Activated T-helper 1 cell treated with anti-CD3 and anti-CD28 coated beads, Interleukin-12 subunit alpha, Interleukin-12 subunit beta, Interleukin-2, Interleukin-4 antibody, amounts not matched to agents 30 ng/mL and 10 ng/mL and 1 ng/mL, durations not matched to agents 14 hours and 24 hours and 36 hours (primary cell): ENCODE results near the gene UPF2. TPM values are rescaled to one million over a fixed set of nuclear protein-coding genes. Genes with fewer than 3 reads are reported as not detected.

Experiments used
- DNase-seq: peaks from one replicate; pipeline ENCODE4 v3.0.0; 2021; ENCODE audit warnings: low spot score
- H3K27ac Mint-ChIP-seq: one replicate; pipeline ENCODE4 v1.8.0; 2021; ENCODE audit warnings: mild to moderate bottlenecking, mixed read lengths
- H3K27me3 Mint-ChIP-seq: one replicate; pipeline ENCODE4 v1.8.0; 2022; ENCODE audit warnings: mild to moderate bottlenecking, moderate library complexity, mixed read lengths; ENCODE audit not compliant: insufficient read depth
- H3K36me3 Mint-ChIP-seq: one replicate; pipeline ENCODE4 v1.8.0; 2021; ENCODE audit warnings: low read depth, mixed read lengths
- H3K4me1 Mint-ChIP-seq: one replicate; pipeline ENCODE4 v1.8.0; 2021; ENCODE audit warnings: low read depth, mixed read lengths
- H3K4me3 Mint-ChIP-seq: one replicate; pipeline ENCODE4 v1.8.0; 2021; ENCODE audit warnings: mild to moderate bottlenecking, moderate library complexity, mixed read lengths
- H3K9me3 Mint-ChIP-seq: one replicate; pipeline ENCODE4 v1.8.0; 2021; ENCODE audit warnings: mixed read lengths
- intact Hi-C: fragments of 100-400 bp; cut with micrococcal nuclease; formaldehyde crosslinking; loops from one replicate; pipeline ENCODE4 v1.15.1; 2024
- total RNA-seq: library from RNA; stranded (reverse); gene quantifications from 2 replicates; pipeline ENCODE4 v1.2.3, GENCODE V29; 2022

The UPF2 gene
- total RNA-seq, 1 donor from 2014 or later, result 43.6 TPM

- no peak overlapping the region for H3K4me3 Mint-ChIP-seq
- no peak for DNase-seq
- no peak overlapping the region for H3K27ac Mint-ChIP-seq
- H3K9me3 Mint-ChIP-seq, result no peaks in the 10 kb centered on the region
- H3K4me1 Mint-ChIP-seq, result peaks cover 12% of the 10 kb centered on the region
- intact Hi-C loops, result loop anchor here (10.0 kb wide), 1 partner anchor 651 kb away; no protein-coding TSS in a partner anchor
- H3K36me3 Mint-ChIP-seq, result no peaks in the 10 kb centered on the region
- H3K27me3 Mint-ChIP-seq, result no peaks in the 10 kb centered on the region
Measured at GRCh38 chr10:12063483-12063818, 20.8 kb upstream of the UPF2 start.

DNA sequence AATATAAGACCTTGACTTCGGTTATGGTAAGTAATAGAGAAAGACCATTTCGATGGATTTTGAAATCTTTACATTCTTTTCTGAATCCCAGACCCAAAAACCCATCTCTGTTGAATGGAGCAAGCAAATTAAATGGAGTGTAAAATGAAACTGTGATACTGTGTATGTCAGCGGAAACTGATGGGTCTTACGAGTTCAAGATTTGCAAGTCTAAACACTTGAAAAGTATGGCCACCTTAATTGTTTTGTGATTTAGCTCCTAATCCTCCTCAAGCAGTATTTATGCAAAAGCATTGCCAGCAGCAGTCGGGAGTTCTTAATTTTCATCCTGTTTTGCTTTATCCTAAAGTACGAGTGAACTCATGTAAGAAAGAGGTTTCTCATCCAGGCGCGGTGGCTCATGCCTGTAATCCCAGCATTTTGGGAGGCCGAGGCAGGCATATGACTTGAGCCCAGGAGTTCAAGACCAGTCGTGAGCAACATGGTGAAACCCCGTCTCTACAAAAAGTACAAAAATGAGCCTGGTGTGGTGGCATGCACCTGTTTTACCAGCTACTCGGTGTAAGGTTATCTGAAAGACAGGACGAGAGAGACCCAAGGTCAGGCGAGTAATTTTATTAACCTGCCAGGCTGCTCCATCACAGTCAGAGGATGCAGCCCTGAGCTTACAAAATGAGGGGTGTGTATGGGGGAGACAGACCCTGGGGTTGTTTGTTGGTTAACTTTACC lies 20.3 kb upstream of the UPF2 start:
- no peak for DNase-seq
- Mint-ChIP-seq H3K27me3 (no peaks in the 10 kb centered on the region), H3K9me3 (no peaks in the 10 kb centered on the region), H3K4me3 (no peak overlapping the region), H3K4me1 (peaks cover 9% of the 10 kb centered on the region), H3K27ac (no peak overlapping the region), H3K36me3 (no peaks in the 10 kb centered on the region)
- intact Hi-C loops, result loop anchor here (10.0 kb wide), 1 partner anchor 652 kb away; no protein-coding TSS in a partner anchor

DNA sequence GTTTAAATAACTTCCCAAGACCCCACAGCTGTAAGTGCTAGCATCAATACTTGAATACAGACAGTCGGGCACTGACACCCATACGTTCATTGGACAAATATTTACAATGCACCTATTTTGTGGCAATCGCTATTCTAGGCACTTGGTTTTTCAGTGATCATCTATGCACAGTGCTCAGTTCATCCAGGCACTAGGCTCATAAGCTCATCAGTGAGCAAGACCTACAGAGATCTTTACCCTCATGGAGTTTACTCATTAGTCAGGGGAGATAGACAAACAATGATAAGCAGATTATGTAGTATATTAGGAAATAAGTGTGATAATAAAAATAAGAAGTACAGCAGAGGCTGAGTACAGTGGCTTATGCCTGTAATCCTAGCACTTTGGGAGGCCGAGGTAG lies 18.5 kb upstream of the UPF2 start:
- no peak for DNase-seq
- Mint-ChIP-seq H3K9me3 (no peaks in the 10 kb centered on the region), H3K4me1 (peaks cover 5% of the 10 kb centered on the region), H3K27me3 (no peaks in the 10 kb centered on the region), H3K4me3 (no peak overlapping the region), H3K36me3 (no peaks in the 10 kb centered on the region), H3K27ac (no peak overlapping the region)
- intact Hi-C loops, result loop anchor here (10.0 kb wide), 1 partner anchor 654 kb away; no protein-coding TSS in a partner anchor

GRCh38 chr10:12056748-12057147 lies 14.1 kb upstream of the UPF2 start:
- Mint-ChIP-seq H3K27me3 (no peaks in the 10 kb centered on the region), H3K4me1 (no peaks in the 10 kb centered on the region), H3K36me3 (no peaks in the 10 kb centered on the region), H3K27ac (no peak overlapping the region), H3K9me3 (no peaks in the 10 kb centered on the region), H3K4me3 (no peak overlapping the region)
- intact Hi-C loops, result no loop called here
- no peak for DNase-seq

DNA sequence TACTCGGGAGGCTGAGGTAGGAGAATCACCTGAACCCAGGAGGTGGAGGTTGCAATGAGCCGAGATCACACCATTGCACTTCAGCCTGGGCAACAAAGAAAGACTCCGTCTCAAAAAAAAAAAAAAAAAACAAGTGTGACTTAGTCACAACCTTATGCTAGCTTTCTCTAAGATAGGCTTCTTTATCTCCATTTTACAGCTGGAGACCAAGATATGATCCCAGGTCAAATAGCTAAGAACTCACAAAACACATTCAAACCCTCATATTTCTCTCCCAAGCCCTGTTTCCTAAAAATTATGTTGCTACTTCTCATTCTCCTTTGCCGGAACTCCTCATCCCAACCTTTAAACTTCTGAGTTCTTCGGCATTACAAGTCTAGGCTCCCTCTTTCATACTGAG lies 13.1 kb upstream of the UPF2 start:
- no peaks in the 10 kb centered on the region for H3K9me3 Mint-ChIP-seq
- H3K4me3 Mint-ChIP-seq, result no peak overlapping the region
- H3K36me3 Mint-ChIP-seq, result no peaks in the 10 kb centered on the region
- intact Hi-C loops, result no loop called here
- no peaks in the 10 kb centered on the region for H3K27me3 Mint-ChIP-seq
- DNase-seq, result no peak
- no peak overlapping the region for H3K27ac Mint-ChIP-seq
- no peaks in the 10 kb centered on the region for H3K4me1 Mint-ChIP-seq

GRCh38 chr10:12051241-12051640 lies 8.6 kb upstream of the UPF2 start:
- H3K4me3 Mint-ChIP-seq, result no peak overlapping the region
- H3K27me3 Mint-ChIP-seq, result no peaks in the 10 kb centered on the region
- no peaks in the 10 kb centered on the region for H3K9me3 Mint-ChIP-seq
- no peak for DNase-seq
- peaks cover 4% of the 10 kb centered on the region for H3K4me1 Mint-ChIP-seq
- intact Hi-C loops, result no loop called here
- H3K36me3 Mint-ChIP-seq, result no peaks in the 10 kb centered on the region
- H3K27ac Mint-ChIP-seq, result no peak overlapping the region

DNA sequence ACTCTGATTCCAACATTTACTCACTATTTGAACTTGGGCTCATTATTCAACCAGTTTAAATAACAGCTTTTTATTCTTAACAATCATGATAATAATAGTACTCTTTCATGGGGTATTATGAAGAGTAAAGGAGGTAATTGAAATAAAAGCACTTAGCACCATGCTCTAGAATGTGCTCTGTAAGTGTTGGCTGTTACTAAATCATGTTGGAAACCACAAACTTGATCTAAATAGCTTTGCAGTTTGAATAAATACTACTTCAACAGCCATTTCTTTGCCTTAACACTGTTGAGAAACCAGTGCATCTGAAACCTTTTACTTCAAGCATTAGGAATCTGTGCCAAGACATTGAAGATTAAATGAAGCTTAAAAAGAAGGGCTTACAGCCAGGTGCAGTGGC lies 7.9 kb upstream of the UPF2 start:
- intact Hi-C loops, result no loop called here

GRCh38 chr10:12048547-12048946 lies 5.9 kb upstream of the UPF2 start:
- Mint-ChIP-seq H3K4me1 (peaks cover 6% of the 10 kb centered on the region), H3K27me3 (no peaks in the 10 kb centered on the region), H3K9me3 (no peaks in the 10 kb centered on the region), H3K4me3 (no peak overlapping the region), H3K36me3 (no peaks in the 10 kb centered on the region), H3K27ac (no peak overlapping the region)
- intact Hi-C loops, result loop anchor here (10.0 kb wide), 1 partner anchor 874 kb away; no protein-coding TSS in a partner anchor
- no peak for DNase-seq

More for the DNA sequence above, 7.9 kb upstream of the UPF2 start:
- no peak overlapping the region for H3K4me3 Mint-ChIP-seq
- no peaks in the 10 kb centered on the region for H3K36me3 Mint-ChIP-seq
- H3K4me1 Mint-ChIP-seq, result peaks cover 4% of the 10 kb centered on the region
- H3K27ac Mint-ChIP-seq, result no peak overlapping the region
- no peaks in the 10 kb centered on the region for H3K9me3 Mint-ChIP-seq
- H3K27me3 Mint-ChIP-seq, result no peaks in the 10 kb centered on the region
- DNase-seq, result no peak

- Mint-ChIP-seq H3K27ac (no peak overlapping the region), H3K36me3 (peaks cover 5% of the 10 kb centered on the region), H3K27me3 (no peaks in the 10 kb centered on the region), H3K4me1 (peaks cover 26% of the 10 kb centered on the region), H3K4me3 (no peak overlapping the region), H3K9me3 (peaks cover 4% of the 10 kb centered on the region)
- DNase-seq, result no peak
- intact Hi-C loops, result loop anchor here (10.0 kb wide), 1 partner anchor 871 kb away; no protein-coding TSS in a partner anchor
Measured at GRCh38 chr10:12045596-12045995, 3.0 kb upstream of the UPF2 start.

DNA sequence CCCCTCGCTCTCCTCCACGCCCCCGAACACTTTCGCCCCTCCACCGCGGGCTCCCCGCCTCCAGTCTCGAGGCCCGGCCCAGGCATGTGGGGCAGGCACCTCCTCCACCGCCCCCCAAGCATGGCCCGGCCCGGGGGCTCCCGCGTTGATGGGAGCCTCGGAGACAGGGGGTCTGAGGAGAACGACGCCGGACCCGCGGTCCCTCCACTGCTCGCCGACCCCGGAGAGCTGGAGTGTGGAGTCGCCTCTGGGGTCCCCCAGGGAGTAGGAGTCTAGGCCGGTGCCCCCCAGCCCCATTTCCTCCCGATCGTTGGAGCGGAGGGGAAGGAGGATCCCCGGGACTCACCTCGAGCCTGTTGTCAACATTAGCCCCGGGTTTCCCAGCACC lies 206 bp downstream of the UPF2 start:
- Mint-ChIP-seq H3K4me3 (peak overlapping the region; percentile 99), H3K27ac (peak overlapping the region; percentile 98), H3K9me3 (peaks cover 4% of the 10 kb centered on the region), H3K4me1 (peaks cover 38% of the 10 kb centered on the region), H3K27me3 (no peaks in the 10 kb centered on the region), H3K36me3 (peaks cover 7% of the 10 kb centered on the region)
- DNase-seq, result peak; percentile 60
- intact Hi-C loops, result loop anchor here (1.0 to 10.0 kb wide), 4 partner anchors 87 to 1306 kb away; partner anchors contain the start of genes MCM10, SEC61A2 and SEPHS1

- peaks cover 38% of the 10 kb centered on the region for H3K4me1 Mint-ChIP-seq
- peaks cover 4% of the 10 kb centered on the region for H3K9me3 Mint-ChIP-seq
- H3K27me3 Mint-ChIP-seq, result no peaks in the 10 kb centered on the region
- peak overlapping the region; percentile 98 for H3K27ac Mint-ChIP-seq
- peak; percentile 33 for DNase-seq
- intact Hi-C loops, result loop anchor here (1.0 to 10.0 kb wide), 4 partner anchors 87 to 1307 kb away; partner anchors contain the start of genes MCM10, SEC61A2 and SEPHS1
- peak overlapping the region; percentile 99 for H3K4me3 Mint-ChIP-seq
- peaks cover 7% of the 10 kb centered on the region for H3K36me3 Mint-ChIP-seq
Measured at GRCh38 chr10:12041766-12042408, 722 bp downstream of the UPF2 start.

DNA sequence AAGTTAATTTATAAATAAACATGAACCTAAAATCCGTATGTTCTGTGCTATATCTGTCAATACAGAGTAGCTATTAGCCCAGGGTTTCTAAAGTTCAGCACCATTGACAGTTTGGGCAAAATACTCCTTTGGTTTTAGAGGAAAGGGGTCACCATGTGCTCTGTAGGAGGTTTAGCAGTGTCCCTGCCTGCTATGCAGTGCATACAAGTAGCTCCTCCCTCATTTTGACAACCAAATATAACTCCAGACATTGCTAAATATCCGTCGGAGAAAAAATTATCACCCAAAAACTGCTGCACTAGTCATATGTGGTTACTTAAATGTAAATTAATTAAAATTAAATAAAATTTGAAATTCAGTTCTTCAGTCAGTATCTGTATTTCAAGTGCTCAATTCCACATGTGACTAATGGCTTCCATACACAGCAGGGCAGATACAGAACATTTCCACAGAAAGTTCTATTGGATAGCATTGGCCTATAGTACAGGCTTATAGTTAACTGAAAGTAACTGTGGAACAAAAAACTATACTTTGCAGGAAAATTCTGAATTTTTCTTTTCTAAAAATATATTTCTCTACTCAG lies 6.4 kb downstream of the UPF2 start:
- intact Hi-C loops, result no loop called here
- Mint-ChIP-seq H3K4me1 (peaks cover 43% of the 10 kb centered on the region), H3K27me3 (no peaks in the 10 kb centered on the region), H3K9me3 (no peaks in the 10 kb centered on the region), H3K4me3 (no peak overlapping the region), H3K36me3 (peaks cover 24% of the 10 kb centered on the region), H3K27ac (no peak overlapping the region)
- no peak for DNase-seq

- Mint-ChIP-seq H3K4me3 (no peak overlapping the region), H3K27me3 (no peaks in the 10 kb centered on the region), H3K36me3 (peaks cover 49% of the 10 kb centered on the region), H3K9me3 (no peaks in the 10 kb centered on the region), H3K4me1 (peaks cover 40% of the 10 kb centered on the region), H3K27ac (no peak overlapping the region)
- intact Hi-C loops, result loop anchor here (5.0 kb wide), 1 partner anchor 36 kb away; the partner anchor contains the start of gene DHTKD1
- DNase-seq, result no peak
Measured at GRCh38 chr10:12031404-12031803, 11.2 kb downstream of the UPF2 start.
